Skeletal muscle cell (primary cell): Measurements from ENCODE around the gene RPS5.
"Not testable (repeated sequence)": the region's sequence is repeated elsewhere in the genome, so short reads cannot be mapped to it uniquely, and the experiment has no call there.

Experiments
- DNase-seq: peaks from one replicate; pipeline ENCODE4 v3.0.0-alpha.2; 2010; ENCODE audit warnings: low read depth
- H3K4me3 ChIP-seq: 2 replicates; pipeline ENCODE4 v1.5.1; 2011; ENCODE audit warnings: low read depth, mild to moderate bottlenecking, control low read depth, low read length, moderate library complexity

The RPS5 gene

DNA sequence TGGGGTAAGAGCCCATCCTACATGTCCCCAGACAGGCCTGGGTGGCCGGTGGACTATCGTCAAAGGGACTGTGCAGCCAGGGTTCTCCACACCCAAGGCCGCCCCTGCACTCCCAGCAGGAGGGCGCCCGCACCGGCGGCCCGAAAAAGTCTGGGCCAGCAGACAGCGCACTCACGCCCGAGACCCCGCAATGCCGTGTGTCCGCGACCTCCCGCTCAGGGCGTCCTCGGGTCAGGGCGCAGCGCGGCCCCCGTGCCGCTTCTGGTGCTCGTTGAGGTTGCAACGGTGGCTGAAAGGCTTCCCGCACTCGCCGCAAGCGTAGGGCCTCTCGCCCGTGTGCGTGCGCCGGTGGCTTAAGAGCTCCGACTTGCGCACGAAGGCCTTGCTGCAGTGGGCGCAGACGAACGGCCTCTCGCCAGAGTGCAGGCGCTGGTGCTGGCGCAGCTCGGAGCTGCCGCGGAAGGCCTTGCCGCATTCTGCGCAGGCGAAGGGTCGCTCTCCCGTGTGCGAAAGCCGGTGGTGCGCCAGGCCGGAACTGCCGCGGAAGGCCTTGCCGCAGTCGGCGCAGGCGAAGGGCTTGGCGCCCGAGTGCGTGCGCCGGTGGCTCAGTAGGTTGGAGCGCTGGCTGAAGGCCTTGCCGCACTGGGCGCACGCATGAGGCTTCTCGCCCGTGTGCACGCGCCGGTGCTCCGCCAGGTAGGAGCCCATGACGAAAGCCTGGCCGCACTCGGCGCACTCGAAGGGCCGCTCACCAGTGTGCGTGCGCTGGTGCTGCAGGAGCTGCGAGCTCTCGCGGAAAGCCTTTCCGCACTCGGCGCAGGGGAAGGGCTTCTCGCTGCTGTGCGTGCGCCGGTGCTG lies 30.9 kb upstream of the RPS5 start:
- peak overlapping the region; percentile 28 for H3K4me3 ChIP-seq
- no peak for DNase-seq

DNA sequence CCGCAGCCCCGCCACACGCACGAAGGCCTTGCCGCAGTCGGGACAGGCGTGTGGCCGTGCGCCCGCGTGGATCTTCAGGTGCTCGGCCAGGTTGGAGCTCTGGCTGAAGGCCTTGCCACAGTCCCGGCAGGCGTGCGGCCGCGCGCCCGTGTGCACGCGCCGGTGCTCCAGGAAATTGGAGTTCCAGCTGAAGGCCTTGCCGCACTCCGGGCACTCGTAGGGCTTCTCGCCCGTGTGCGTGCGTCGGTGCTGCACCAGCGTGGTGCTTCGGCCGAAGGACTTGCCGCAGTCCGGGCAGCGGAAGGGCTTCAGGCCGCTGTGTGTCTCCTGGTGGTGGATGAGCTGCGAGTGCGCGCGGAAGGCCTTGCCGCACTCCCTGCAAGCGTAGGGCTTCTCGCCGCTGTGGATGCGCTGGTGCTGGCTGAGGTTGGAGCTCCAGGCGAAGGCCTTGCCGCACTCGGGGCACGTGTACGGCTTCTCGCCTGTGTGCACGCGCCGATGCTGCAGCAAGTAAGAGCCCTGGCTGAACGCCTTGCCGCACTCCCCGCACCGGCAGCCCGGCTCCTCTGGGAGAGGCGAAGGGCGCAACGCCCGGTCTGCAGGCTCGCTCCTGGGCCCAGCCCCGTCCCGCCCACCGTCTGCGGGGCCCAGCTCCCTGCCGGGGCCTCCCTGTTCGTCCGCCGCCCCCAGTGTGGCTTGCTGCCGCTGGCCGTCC lies 30.1 kb upstream of the RPS5 start:
- no peak for DNase-seq
- peak overlapping the region; percentile 28 for H3K4me3 ChIP-seq

DNA sequence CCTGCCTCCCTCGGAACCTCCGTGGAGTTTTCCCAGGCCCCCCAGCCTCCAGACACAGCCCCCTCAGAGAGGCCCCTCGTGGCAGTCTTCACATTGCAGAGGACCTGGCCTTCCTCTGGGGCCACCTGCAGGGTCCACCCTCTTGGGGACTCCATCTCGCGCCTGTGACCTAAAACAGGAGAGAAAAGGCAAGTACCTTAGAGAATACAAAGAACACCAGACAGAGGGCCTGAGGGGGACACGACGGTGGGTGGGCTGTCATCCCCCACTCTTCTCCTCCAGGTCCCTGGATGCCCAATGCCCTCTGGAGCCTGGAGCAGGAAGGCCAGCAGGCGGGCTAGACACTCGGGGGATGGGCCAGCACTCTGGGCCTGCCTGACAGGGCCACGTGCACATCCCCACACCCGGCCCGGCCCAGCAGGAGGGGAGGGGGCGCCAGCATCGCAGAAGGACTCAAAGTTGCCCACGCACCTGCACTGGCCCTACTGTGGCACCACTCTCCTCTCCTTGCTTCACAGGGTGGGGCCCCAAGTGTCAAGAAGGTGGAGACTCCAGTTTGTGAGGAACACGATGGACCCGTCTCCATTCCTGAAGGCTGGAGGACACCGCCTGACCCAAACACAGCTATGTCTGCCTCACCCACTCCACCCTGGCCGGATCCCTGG lies 29.5 kb upstream of the RPS5 start:
- no peak overlapping the region for H3K4me3 ChIP-seq

DNA sequence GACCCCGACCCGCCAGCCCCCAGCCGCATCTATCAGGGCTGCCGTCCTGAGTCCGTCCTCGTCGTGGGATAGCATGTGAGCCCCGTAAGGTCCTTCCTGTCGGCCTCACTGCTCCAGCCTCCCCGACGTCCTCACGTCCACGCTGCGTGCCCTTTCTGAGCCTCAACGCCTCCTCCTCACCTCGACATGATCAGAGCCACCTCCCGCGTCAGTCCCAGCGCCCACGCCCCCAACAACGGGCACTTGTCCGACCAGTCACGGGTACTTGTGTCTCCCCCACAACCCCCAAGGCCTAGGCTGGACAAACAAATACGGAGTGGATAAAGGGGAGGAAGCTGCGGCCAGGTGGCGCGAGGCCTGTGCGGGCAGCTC lies 25.2 kb upstream of the RPS5 start:
- no peak for DNase-seq
- H3K4me3 ChIP-seq, result peak overlapping the region; percentile 76

More for the DNA sequence above, 29.5 kb upstream of the RPS5 start:
- no peak for DNase-seq

DNA sequence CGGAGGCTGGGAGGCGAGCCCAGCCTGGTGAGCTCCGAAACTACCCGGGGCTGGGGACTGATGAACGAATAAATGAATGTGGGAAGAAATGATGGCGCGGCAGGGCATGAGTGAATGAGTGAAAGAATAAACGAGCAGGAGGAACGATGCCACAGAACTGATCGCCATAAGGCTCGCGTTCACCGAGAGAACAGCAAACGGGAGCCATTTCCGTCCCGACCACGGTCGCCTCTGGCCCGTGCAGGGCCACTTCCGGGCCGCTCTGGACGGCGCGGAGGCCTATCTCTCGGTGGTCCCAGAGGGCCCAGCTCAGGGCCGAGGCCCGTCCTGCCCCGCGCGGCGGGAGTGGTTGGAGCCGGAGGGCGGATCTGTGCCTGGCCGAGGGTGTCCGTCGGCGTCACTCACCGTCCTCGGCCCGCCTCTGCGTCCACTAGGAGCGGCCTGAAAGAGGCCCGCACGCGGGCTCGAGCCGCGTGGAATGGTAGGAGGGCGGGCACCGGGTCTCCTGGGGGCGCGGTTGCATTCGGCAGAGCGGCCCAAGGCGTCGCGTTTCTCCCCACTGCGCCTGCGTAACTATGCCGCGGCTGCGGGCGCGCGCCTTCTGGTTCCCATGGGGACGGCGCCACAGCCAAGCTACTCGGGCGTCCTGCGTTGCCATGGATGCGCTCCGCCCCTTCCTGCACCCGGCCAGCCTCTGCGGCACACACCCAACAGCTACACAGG lies 24.6 kb upstream of the RPS5 start, which contains the start of gene ZNF497:
Gene ZNF497 (minus strand): TSS at position 480 of the 723 bp plus-strand sequence. CDS start 5,116 bp downstream, outside the sequence.
- DNase-seq, result peak; percentile 73
- H3K4me3 ChIP-seq, result peak within 1 kb of the TSS; percentile 76

DNA sequence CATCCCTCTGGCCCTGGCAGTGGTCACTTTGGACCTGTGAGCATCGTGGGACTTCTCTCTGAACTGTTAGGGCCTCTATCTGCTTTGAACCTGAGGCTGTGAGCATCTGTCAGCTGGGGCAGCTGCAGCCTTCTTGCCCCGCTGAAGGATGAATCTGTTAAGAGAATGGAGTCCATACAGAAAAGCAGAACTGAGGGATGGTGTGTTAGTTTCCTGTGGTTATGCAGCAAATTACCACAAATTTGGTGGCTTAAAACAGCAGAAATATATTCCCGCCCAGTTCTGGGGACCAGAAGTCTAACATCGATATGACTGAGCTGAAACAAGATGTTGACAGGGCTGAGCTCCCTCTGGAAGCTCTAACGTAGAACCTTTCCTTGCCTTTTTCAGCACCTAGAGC lies 22.9 kb upstream of the RPS5 start:
- no peak overlapping the region for H3K4me3 ChIP-seq
- no peak for DNase-seq

DNA sequence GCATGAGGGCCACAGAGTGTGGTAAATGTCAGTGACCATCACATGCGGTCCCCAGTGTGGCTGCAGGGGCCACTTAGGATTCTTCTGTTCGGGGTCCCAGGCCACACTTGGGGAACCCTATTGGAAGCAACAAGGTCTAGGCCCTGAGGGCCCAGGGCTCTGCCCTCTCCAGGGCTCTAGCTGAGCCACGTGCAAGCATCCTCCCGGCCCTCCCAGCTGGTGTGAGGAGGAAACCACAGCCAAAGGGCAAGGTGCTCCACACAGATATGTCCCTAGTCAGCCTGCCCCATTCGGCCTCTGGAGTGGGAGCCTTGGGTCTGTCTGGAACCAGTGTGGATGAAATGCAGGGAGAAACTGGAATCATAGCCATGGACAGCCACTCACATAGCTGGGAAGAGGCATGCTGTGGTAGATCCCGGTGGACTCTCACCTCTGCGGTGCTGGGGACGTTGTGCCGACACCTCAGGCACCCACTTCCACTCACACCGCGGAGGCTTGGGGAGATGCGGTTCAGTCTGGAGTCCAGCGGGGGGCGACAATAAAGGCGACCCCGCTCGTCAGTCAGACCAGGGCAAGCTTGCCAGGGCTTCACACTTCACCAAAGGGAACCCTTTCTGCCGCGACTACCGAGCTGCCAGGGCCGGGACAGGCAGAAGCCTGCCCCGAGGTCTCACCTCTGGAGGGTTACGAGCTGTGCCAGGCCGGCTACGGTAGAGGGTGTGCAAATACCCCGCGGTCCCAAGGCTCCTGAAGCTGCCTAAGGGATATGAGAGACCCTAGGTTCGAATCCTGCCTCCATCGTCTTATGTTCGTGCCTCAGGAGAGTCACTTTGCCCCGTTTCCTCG lies 20.3 kb upstream of the RPS5 start:
- H3K4me3 ChIP-seq, result no peak overlapping the region
- no peak for DNase-seq

DNA sequence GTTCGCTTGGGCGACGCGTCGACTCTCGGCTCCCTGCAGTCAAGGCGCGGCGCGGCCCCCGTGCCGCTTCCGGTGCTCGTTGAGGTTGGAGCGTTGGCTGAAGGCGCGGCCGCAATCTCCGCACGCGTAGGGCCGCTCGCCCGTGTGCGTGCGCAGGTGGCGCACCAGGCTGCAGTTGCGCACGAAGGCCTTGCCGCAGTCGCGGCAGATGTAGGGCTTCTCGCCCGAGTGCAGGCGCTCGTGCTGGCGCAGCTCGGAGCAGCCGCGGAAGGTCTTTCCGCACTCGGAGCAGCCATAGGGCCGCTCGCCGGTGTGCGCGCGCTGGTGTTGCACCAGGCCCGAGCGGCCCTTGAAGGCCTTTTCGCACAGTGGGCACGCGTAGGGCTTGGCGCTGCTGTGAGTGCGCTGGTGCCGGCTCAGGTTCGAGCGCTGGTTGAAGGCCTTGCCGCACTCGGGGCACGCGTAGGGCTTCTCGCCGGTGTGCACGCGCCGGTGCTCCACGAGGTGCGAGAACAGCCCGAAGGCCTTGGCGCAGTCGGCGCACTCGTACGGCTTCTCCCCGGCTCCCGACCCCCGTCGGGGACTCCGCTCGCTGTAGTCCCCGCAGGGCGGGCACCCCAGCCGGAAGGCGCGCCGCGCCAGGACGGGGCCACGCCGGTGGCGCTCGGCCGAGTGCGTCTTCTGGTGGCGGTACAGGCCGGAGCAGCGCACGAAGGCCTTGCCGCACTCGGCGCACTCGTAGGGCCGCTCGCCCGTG lies 19.2 kb upstream of the RPS5 start:
- no peak overlapping the region for H3K4me3 ChIP-seq

DNA sequence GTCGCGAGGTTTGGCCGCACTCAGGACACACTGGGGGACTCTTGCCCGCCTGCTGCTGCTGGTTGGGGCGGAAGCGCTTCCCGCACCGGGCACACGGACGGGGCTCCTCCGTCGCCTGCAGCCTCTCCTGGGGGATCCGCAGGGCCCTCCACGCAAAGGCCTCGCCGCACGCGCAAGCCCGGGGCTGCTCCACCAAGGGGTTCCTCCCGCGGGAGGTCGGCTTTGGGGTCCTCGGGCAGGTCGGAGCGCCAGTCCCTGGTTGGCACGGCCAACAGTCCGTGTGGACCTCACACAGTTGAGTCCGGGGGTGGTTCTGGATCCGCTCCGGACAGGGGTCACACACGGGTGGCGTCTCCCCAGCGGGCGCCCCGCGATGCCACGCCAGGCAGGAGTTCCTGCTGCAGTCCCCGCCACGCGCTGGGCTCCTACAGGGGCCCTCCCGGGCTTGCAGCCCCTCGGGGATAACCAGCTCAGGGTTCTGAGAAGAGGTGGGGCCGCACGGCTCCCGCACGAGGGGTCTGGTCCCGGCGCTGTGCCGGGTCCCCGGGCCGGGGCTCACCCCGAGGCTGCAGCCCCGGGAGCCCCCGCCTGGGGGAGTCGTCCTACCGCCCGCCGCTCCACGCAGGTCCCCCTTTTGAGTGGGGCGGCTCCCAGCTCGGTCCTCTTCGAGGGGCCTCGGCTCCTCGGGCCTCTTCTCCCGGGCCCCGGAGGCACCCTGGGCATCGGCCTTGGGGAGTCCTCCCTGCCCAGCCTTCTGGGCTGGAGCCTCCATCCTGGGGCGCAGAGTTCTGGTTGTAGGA lies 18.3 kb upstream of the RPS5 start:
- DNase-seq, result no peak
- no peak overlapping the region for H3K4me3 ChIP-seq

More for the DNA sequence above, 19.2 kb upstream of the RPS5 start:
- no peak for DNase-seq

DNA sequence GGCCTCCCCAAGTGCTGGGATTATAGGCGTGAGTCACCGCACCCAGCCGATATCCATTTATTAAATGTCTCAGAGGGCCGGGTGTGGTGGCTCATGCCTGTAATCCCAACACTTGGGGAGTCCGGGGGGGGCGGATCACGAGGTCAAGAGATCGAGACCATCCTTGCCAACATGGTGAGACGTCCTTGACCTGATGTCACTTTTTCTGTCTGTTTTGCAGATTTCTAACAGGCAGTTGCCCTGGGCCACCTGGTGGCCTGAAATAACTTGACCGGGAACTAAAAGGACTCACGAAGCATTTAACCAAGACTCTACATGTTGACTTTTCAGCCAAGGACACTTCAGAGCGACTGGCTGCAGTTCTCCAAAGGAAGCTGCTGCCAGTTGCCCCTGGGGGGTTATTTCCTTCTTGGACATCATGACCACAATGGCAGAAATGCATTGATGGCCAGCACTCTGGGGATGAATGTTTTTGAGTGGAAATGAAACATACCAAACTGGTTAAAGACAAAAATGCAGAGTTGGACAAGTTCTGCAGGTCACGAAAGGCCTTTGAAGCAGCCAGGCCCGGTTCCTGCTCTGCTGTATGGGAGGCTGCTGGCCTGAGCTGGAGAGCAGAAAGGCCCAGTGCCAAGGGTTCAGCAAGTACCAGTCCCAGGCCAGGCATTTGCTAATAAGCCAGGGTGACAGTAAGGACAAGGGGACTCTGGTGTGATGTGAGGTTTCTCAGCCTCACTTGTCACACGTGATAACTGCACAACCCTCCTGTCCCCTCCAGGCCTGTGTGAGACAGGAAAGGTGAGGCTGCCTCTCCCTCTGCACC lies 14.5 kb upstream of the RPS5 start:
- no peak for DNase-seq
- no peak overlapping the region for H3K4me3 ChIP-seq

DNA sequence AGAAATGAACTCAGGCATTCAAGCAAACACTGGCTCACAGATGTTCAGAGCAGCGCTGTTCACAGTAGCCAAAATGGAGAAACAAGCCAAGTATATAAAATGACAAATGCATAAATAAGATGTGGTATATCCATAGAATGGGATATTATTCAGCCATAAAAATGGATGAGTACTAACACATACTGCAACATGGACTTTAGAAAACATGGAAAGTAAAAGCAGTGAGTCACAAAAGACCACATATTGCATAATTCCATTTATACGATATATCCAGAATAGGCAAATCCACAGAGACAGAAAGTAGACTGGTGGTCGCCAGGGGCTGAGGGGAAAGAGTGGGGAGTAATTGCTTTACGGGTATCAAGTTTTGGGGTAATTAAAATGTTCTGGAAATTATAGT lies 12.9 kb upstream of the RPS5 start:
- H3K4me3 ChIP-seq, result no peak overlapping the region

DNA sequence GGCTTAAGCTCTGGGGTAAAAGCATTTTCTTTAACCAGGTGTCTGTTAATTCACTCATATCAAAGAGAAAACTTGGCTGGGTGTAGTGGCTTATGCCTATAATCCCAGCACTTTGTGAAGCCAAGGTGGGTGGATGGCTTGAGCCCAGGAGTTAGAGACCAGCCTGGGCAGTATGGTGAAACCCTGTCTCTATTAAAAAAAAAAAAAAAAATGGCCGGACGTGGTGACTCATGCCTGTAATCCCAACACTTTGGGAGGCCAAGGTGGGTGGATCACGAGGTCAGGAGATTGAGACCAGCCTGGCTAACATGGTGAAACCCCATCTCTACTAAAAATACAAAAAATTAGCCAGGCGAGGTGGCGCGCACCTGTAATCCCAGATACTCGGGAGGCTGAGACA lies 10.3 kb upstream of the RPS5 start:
- not testable (repeated sequence) for DNase-seq, H3K4me3 ChIP-seq

More for the DNA sequence above, 12.9 kb upstream of the RPS5 start:
- DNase-seq, result no peak

DNA sequence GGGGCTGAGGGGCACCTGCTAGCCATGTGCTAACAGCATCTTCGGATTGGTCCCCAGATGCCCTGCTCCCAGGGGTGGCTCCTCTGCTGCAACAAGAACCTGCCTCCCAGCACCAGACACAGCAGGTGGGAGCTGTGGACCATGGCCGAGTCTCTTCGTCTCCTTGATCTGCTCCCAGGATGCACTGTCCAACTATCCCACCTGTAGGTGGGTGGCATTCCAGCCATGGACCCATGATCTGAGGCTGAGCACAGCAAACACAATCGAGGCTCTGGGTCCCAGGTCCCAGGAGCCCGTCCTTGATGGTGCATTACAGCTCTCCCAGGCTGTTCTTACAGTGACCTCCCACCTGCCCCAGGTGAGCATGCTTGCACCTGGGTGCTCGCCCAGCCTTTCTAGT lies 7.8 kb upstream of the RPS5 start:
- DNase-seq, result no peak
- H3K4me3 ChIP-seq, result no peak overlapping the region

DNA sequence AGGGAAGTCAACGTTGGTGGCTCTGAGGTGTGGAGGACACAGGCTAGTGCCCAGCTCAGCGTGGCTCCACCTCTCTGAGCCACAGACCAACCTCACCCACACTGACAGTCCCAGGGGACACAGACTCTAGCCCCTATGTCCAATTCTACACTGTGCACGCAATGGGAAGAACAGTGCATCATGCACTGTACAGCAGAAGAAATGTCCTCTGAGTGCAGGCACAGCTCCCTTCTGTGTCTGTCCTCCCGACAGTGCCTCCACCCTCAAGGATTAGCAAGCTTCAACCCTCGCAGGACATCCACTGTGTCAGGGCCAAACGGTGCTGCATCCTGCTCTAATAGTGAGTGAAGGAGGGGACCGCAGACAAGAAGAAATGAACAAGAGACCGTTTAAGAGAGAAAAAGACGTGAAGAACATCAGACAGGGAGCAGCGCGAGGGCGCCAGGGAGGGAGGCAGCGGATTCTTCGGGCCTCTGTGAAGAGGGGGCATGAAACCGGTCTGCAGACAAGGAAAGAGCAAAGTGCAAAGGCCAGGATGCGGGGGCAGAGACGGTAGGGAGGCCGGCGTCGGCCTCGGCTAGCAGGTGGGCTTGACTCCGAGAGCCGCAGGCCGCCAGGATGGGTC lies 6.9 kb upstream of the RPS5 start:
- peak overlapping the region; percentile 71 for H3K4me3 ChIP-seq
- DNase-seq, result no peak

DNA sequence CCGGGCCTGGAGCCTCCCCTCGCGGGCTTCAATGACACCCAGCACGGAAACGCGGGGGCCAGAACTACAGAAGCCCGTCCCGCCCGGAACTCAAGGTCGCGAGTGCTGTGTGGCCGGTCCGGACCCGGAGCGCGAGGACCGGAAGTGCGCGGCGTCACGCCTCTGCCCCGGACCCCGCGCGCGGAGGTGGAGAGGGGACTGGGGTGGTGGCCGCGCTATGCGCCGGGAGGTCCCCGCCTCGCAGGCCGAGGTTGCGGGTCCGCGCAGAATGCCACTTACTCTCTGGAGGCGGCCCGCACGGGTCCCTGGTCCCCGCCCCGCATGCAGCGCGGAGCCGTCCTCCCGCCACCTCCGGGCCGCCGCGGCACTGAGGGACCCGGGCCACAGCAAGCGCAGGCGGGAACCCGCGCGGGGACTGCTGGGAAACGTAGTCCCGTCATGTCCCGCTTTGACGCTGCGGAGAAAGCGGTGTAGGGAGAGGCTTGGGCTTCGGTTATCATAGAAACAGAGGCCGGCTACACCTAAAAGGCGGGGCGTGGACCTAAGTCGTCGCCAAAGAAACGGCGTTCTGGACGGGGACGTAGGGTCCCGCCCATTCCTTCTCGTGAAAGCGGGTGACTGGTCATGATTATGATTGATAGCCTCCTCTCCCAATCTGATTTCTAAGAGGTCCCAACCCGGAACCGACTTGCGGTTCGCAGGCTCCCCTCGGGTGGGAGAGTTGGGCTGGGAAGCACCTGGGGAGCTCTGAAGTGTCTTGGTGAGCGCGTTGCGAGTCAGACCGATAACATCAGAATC lies 6.2 kb upstream of the RPS5 start, which contains the start of gene ZNF837:
Gene ZNF837 (minus strand): TSS at position 369 of the 798 bp plus-strand sequence. CDS start 11,698 bp downstream, outside the sequence.
- peak; percentile 100 for DNase-seq
- peak within 1 kb of the TSS; percentile 71 for H3K4me3 ChIP-seq
